SU-DHL-6 (cell line): ENCODE data around the gene NDST4.
A peak's percentile ranks its signal among the peaks of the same experiment; 100 is the strongest.

Experiments used
- H2AFZ ChIP-seq: fragments of 200-600 bp; sonication (generic); 2 replicates; pipeline ENCODE4 v1.6.1; 2014; ENCODE audit warnings: low read depth, mild to moderate bottlenecking, moderate library complexity, mixed read lengths, antibody characterized with exemption, low read length; ENCODE audit not compliant: severe bottlenecking
- H3F3A ChIP-seq: fragments of 200-600 bp; shearing (Covaris generic); 2 replicates; pipeline ENCODE4 v1.6.0; 2016; ENCODE audit warnings: antibody characterized with exemption, mild to moderate bottlenecking; ENCODE audit not compliant: insufficient read depth
- H3K27ac ChIP-seq: fragments of 200-600 bp; sonication (generic); 2 replicates; pipeline ENCODE4 v1.5.1; 2016; ENCODE audit warnings: low read depth, mild to moderate bottlenecking, low read length, moderate library complexity, mixed read lengths
- H3K27me3 ChIP-seq: fragments of 200-600 bp; sonication (generic), shearing (Covaris generic); 2 replicates; pipeline ENCODE4 v1.6.0; 2014; ENCODE audit warnings: mild to moderate bottlenecking, low read length
- H3K36me3 ChIP-seq: fragments of 200-600 bp; sonication (generic); 2 replicates; pipeline ENCODE4 v1.6.1; 2014; ENCODE audit warnings: mild to moderate bottlenecking, low read length, mixed read lengths
- H3K4me2 ChIP-seq: fragments of 300-600, 200-600 bp; shearing (Covaris generic), sonication (generic); 2 replicates; pipeline ENCODE4 v1.6.0; 2014; ENCODE audit warnings: low read length, low read depth, mild to moderate bottlenecking; ENCODE audit not compliant: poor library complexity, severe bottlenecking
- H3K4me3 ChIP-seq: fragments of 200-600 bp; sonication (generic); 2 replicates; pipeline ENCODE4 v1.5.1; 2014; ENCODE audit warnings: antibody characterized with exemption, low read length, mild to moderate bottlenecking, mixed read lengths; ENCODE audit not compliant: insufficient read depth, poor library complexity, severe bottlenecking
- H3K79me2 ChIP-seq: fragments of 200-600 bp; sonication (generic); 2 replicates; pipeline ENCODE4 v1.6.1; 2014; ENCODE audit warnings: mild to moderate bottlenecking, low read length, moderate library complexity; ENCODE audit not compliant: insufficient read depth
- H3K9ac ChIP-seq: fragments of 200-600 bp; sonication (generic); 2 replicates; pipeline ENCODE4 v1.7.0; 2014; ENCODE audit warnings: mild to moderate bottlenecking, low read length
- H3K9me2 ChIP-seq: fragments of 200-600 bp; sonication (generic); replicated peaks from 2 replicates; pipeline ENCODE4 v1.6.1; 2014; ENCODE audit warnings: low read length; ENCODE audit not compliant: insufficient read depth
- H3K9me3 ChIP-seq: fragments of 200-600 bp; sonication (generic); 2 replicates; pipeline ENCODE4 v1.6.1; 2014; ENCODE audit warnings: low read length, mixed read lengths; ENCODE audit not compliant: insufficient read depth
- H4K20me1 ChIP-seq: fragments of 200-600 bp; sonication (generic); 2 replicates; pipeline ENCODE4 v1.6.1; 2014; ENCODE audit warnings: low read depth, mild to moderate bottlenecking, antibody characterized with exemption, low read length, moderate library complexity, mixed read lengths
- CTCF ChIP-seq: fragments of 200-600 bp; sonication (generic); IDR thresholded peaks from one replicate; pipeline ENCODE4 v1.5.1; 2017; ENCODE audit warnings: antibody characterized with exemption, mild to moderate bottlenecking, low read length, moderate library complexity; ENCODE audit not compliant: insufficient read depth, poor library complexity, severe bottlenecking
- EZH2phosphoT487 ChIP-seq: fragments of 200-600 bp; sonication (generic), shearing (Covaris generic); conservative IDR thresholded peaks from 2 replicates; pipeline ENCODE4 v1.6.1; 2018; ENCODE audit warnings: mild to moderate bottlenecking, antibody characterized with exemption, low read length, moderate library complexity, mixed read lengths

NDST4 gene

GRCh38 chr4:114780205-114780604 is 333.2 kb downstream of the NDST4 start:
- H3K36me3 ChIP-seq: no peaks in the 10 kb centered on the region
- no peaks in the 10 kb centered on the region for H3K79me2 ChIP-seq
- H3F3A ChIP-seq: no peaks in the 10 kb centered on the region
- TF ChIP-seq CTCF (peak; percentile 16), EZH2phosphoT487 (no peak)
- H3K9ac ChIP-seq: no peak overlapping the region
- H3K4me2 ChIP-seq: no peak overlapping the region
- H3K9me2 ChIP-seq: no peaks in the 10 kb centered on the region
- H3K27ac ChIP-seq: no peak overlapping the region
- H4K20me1 ChIP-seq: no peaks in the 10 kb centered on the region
- no peak overlapping the region for H3K4me3 ChIP-seq
- no peaks in the 10 kb centered on the region for H3K27me3 ChIP-seq
- H3K9me3 ChIP-seq: no peaks in the 10 kb centered on the region
- H2AFZ ChIP-seq: no peak overlapping the region
